Keratinocyte (primary cell): ENCODE data around the gene POLE. TPM values are rescaled to one million over a fixed set of nuclear protein-coding genes. Genes with fewer than 3 reads are reported as not detected.

Experiments used
- DNase-seq: peaks from one replicate; pipeline ENCODE4 v3.0.0-alpha.2; 2011; ENCODE audit warnings: low read depth, missing footprints, low spot score
- FAIRE-seq: peaks from 2 replicates; lab custom pipeline; 2011; peaks lifted over from hg19 to GRCh38; lab: Jason Lieb, UNC
- H2AFZ ChIP-seq: 2 replicates; pipeline ENCODE4 v1.6.0; 2012; ENCODE audit warnings: low read length, control low read depth, inconsistent platforms; ENCODE audit not compliant: control insufficient read depth
- H3K27ac ChIP-seq: 2 replicates; pipeline ENCODE4 v1.5.1; 2011; ENCODE audit warnings: low read length; ENCODE audit not compliant: control insufficient read depth, insufficient read depth
- H3K27me3 ChIP-seq: 3 replicates; pipeline ENCODE4 v1.6.0; 2011; ENCODE audit warnings: low read length; ENCODE audit not compliant: control insufficient read depth, insufficient read depth; ENCODE audit errors: extremely low read depth
- H3K36me3 ChIP-seq, 2 experiments: 2 replicates in 1 of 2; 3 replicates in 1 of 2; pipeline ENCODE4 v1.5.1; 2011; ENCODE audit warnings: low read length in 2 of 2, mild to moderate bottlenecking in 1 of 2; ENCODE audit not compliant: control insufficient read depth in 2 of 2, insufficient read depth in 2 of 2; ENCODE audit errors: extremely low read depth in 1 of 2
- H3K4me1 ChIP-seq: 3 replicates; pipeline ENCODE4 v1.5.1; 2011; ENCODE audit warnings: low read length; ENCODE audit not compliant: control insufficient read depth, insufficient read depth; ENCODE audit errors: extremely low read depth
- H3K4me2 ChIP-seq: 3 replicates; pipeline ENCODE4 v1.6.0; 2011; ENCODE audit warnings: low read depth, low read length; ENCODE audit not compliant: control insufficient read depth, insufficient read depth; ENCODE audit errors: extremely low read depth
- H3K4me3 ChIP-seq, 3 experiments: fragments of 200-600 bp in 1 of 3; sonication (generic) in 1 of 3; 2 replicates in 2 of 3; 3 replicates in 1 of 3; pipeline ENCODE4 v1.5.1; 2011 to 2016; ENCODE audit warnings: low read length in 3 of 3, mild to moderate bottlenecking in 3 of 3, control low read depth in 2 of 3, inconsistent platforms in 1 of 3, low read depth in 1 of 3, mixed read lengths in 1 of 3, mixed run types in 1 of 3, moderate library complexity in 1 of 3; ENCODE audit not compliant: control insufficient read depth in 2 of 3, insufficient read depth in 2 of 3; ENCODE audit errors: extremely low read depth in 1 of 3
- H3K79me2 ChIP-seq: 2 replicates; pipeline ENCODE4 v1.6.0; 2012; ENCODE audit warnings: low read length; ENCODE audit not compliant: control insufficient read depth, insufficient read depth
- H3K9ac ChIP-seq: 3 replicates; pipeline ENCODE4 v1.6.0; 2011; ENCODE audit warnings: low read length; ENCODE audit not compliant: control insufficient read depth, insufficient read depth; ENCODE audit errors: extremely low read depth
- H3K9me1 ChIP-seq: 3 replicates; pipeline ENCODE4 v1.6.0; 2011; ENCODE audit warnings: low read length; ENCODE audit not compliant: control insufficient read depth, insufficient read depth; ENCODE audit errors: extremely low read depth
- H3K9me3 ChIP-seq: 2 replicates; pipeline ENCODE4 v1.5.1; 2012; ENCODE audit warnings: low read depth, low read length; ENCODE audit not compliant: control insufficient read depth
- H4K20me1 ChIP-seq: 3 replicates; pipeline ENCODE4 v1.6.0; 2011; ENCODE audit warnings: low read length; ENCODE audit not compliant: control insufficient read depth, insufficient read depth; ENCODE audit errors: extremely low read depth
- EZH2 ChIP-seq: IDR thresholded peaks from one replicate; pipeline ENCODE4 v1.6.1; 2012; ENCODE audit warnings: inconsistent platforms, mild to moderate bottlenecking, low read length, moderate library complexity
- dilution Hi-C: fragments of 300-500 bp; cut with MboI; formaldehyde crosslinking; loops from one replicate; pipeline ENCODE4 v1.7.0; 2020; ENCODE audit warnings: low sequenced_read_pairs; ENCODE audit not compliant: extremely low pct_ligation_motif_present
- polyA plus RNA-seq, 5 experiments: library from polyadenylated mRNA; depleted of rRNA in 3 of 5; stranded (reverse) in 3 of 5; stranded (forward) in 1 of 5; unstranded in 1 of 5; fragments of >200 nt; gene quantifications; 1 replicate in 1 of 5; 2 replicates in 3 of 5; 3 replicates in 1 of 5; pipeline versions ENCODE4 v1.2.1 to v1.2.3, GENCODE V29; 2011 to 2012; ENCODE audit warnings: missing spikeins in 2 of 5, low read depth in 1 of 5, low replicate concordance in 1 of 5
- TF ChIP-seq, protein P1 (sequence below), 3 experiments: IDR thresholded peaks in 1 of 3; conservative IDR thresholded peaks in 1 of 3; optimal IDR thresholded peaks in 1 of 3; 2 replicates in 2 of 3; 3 replicates in 1 of 3; pipeline versions ENCODE3 to v1.5.1; 2011; ENCODE audit warnings: low read length in 3 of 3, mild to moderate bottlenecking in 3 of 3, moderate library complexity in 2 of 3, control low read depth in 1 of 3, inconsistent platforms in 1 of 3; ENCODE audit not compliant: insufficient read depth in 2 of 3; ENCODE audit errors: extremely low read depth in 1 of 3

POLE gene
- polyA plus RNA-seq, 1 donor (not counting 4 experiments of a cell fraction or from before 2014, with no cell fraction given), result 14.8 TPM

DNA sequence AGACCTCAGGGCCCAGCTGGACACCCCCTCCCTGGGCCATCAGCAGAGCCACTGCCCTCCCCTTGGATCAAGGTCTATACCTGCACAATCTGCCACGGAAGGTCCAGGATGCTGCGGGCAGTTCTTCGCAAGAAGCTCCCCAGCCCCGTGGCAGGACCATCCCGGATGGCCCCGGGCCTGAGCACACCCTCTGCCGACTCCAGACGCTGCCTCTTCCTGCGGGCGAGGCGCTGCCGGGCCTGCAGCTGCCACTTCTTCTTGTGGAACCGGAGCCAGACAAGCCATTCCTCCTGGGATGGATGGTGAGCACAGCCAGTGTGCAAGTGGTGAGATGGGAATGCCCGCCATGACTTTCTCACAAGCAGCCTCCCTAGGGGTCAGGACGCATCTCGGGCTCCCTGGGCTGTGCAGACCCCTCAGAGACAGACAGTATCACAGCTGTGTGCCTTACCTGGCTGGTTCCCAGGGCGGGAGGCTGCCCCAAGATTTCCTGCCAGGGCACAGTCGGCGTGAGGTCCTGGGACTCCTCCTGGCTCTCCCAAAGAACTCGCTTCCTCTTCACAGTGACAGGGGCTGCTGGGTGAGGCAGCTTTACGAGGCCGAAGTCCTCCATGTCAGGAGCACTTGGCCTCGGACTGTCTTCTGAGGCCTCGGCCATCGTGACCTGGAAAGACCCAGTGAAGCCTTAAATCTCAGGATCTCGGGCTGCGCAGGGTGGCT lies 37.8 kb downstream of the POLE start:
- dilution Hi-C loops, result no loop called here
- Histone ChIP-seq H3K4me2 (no peak overlapping the region), H4K20me1 (no peaks in the 10 kb centered on the region), H3K9ac (no peak overlapping the region), H3K36me3 (peaks cover 12 to 17% of the 10 kb centered on the region in 2 experiments), H3K4me1 (no peaks in the 10 kb centered on the region), H3K27ac (no peak overlapping the region), H3K9me1 (no peaks in the 10 kb centered on the region), H3K27me3 (no peaks in the 10 kb centered on the region), H3K79me2 (no peaks in the 10 kb centered on the region), H3K4me3 (no peak overlapping the region), H2AFZ (no peak overlapping the region), H3K9me3 (no peaks in the 10 kb centered on the region)
- FAIRE-seq (no peak), DNase-seq (no peak)
- no peak for TF ChIP-seq EZH2
- TF ChIP-seq, protein P1, sequence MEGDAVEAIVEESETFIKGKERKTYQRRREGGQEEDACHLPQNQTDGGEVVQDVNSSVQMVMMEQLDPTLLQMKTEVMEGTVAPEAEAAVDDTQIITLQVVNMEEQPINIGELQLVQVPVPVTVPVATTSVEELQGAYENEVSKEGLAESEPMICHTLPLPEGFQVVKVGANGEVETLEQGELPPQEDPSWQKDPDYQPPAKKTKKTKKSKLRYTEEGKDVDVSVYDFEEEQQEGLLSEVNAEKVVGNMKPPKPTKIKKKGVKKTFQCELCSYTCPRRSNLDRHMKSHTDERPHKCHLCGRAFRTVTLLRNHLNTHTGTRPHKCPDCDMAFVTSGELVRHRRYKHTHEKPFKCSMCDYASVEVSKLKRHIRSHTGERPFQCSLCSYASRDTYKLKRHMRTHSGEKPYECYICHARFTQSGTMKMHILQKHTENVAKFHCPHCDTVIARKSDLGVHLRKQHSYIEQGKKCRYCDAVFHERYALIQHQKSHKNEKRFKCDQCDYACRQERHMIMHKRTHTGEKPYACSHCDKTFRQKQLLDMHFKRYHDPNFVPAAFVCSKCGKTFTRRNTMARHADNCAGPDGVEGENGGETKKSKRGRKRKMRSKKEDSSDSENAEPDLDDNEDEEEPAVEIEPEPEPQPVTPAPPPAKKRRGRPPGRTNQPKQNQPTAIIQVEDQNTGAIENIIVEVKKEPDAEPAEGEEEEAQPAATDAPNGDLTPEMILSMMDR (optimal IDR thresholded peaks at IDR 0.05 in 1 of 3, IDR thresholded peaks at IDR 0.05 in 1 of 3, conservative IDR thresholded peaks at IDR 0.05 in 1 of 3; ENCODE audit: extremely low read depth in 1 of 3, insufficient read depth in 2 of 3, low read length in 3 of 3), result no peak

DNA sequence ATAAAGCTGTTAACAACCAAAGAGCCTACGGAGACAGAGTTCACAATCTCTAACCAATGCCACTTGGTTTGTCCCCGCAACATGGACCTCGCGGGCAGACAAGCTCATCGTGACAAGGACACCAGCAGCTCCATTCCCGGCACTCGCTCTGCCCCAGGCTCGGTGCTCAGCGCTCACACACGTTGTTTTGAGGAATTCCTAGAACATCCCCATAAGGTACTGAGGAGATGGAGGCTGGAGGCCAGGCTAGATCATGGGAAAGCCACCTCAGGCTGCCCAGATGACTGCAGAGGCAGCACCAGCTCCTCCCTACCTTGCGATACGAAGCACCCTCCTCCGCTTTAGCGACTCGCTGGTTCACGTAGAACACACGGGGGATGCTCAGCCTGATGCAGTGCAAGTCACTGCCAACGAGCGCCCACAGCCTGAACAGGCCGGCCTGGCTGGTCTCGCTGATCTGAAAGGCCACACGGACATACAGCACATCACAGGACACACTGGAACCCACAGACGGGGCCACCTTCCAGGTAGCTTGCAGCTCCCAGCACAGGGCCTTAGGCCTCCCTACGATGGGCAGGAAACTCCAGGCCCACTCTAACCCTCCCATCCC lies 38.4 kb downstream of the POLE start:
- Histone ChIP-seq H3K36me3 (peaks cover 12 to 17% of the 10 kb centered on the region in 2 experiments), H2AFZ (no peak overlapping the region), H3K27me3 (no peaks in the 10 kb centered on the region), H3K4me2 (no peak overlapping the region), H3K9me3 (no peaks in the 10 kb centered on the region), H3K9me1 (no peaks in the 10 kb centered on the region), H3K27ac (no peak overlapping the region), H3K4me1 (no peaks in the 10 kb centered on the region), H3K9ac (no peak overlapping the region), H4K20me1 (no peaks in the 10 kb centered on the region), H3K4me3 (no peak overlapping the region), H3K79me2 (no peaks in the 10 kb centered on the region)
- TF ChIP-seq, protein P1 (optimal IDR thresholded peaks at IDR 0.05 in 1 of 3, IDR thresholded peaks at IDR 0.05 in 1 of 3, conservative IDR thresholded peaks at IDR 0.05 in 1 of 3; ENCODE audit: extremely low read depth in 1 of 3, insufficient read depth in 2 of 3, low read length in 3 of 3), result no peak
- no peak for TF ChIP-seq EZH2
- FAIRE-seq (no peak), DNase-seq (no peak)
- dilution Hi-C loops, result no loop called here
